Measurements from ENCODE around the gene ZNF443.
"Not testable (repeated sequence)": the region's sequence is repeated elsewhere in the genome, so short reads cannot be mapped to it uniquely, and the experiment has no call there.

The ZNF443 gene

GRCh38 chr19:12440541-12441316, at the start of gene ZNF443:
Gene ZNF443 (minus strand): TSS chr19:12441021. CDS start chr19:12440914, 107 bp downstream.
- DNase-seq, result peak; percentile 98

GRCh38 chr19:12486265-12486783, 45.5 kb upstream of the ZNF443 start:
- not testable (repeated sequence) for DNase-seq

GRCh38 chr19:12485571-12485970, 44.8 kb upstream of the ZNF443 start:
- no peak for DNase-seq

- DNase-seq, result no peak
Measured at GRCh38 chr19:12485052-12485416, 44.2 kb upstream of the ZNF443 start.

- peak; percentile 85 for DNase-seq
Measured at GRCh38 chr19:12484371-12485051, 43.7 kb upstream of the ZNF443 start, which contains the start of gene ZNF709. Gene ZNF709 (minus strand): TSS chr19:12484816. CDS start chr19:12484657, 159 bp downstream.

GRCh38 chr19:12484011-12484370, 43.2 kb upstream of the ZNF443 start:
- DNase-seq, result no peak

- no peak for DNase-seq
Measured at GRCh38 chr19:12482509-12482886, 41.7 kb upstream of the ZNF443 start.

- no peak for DNase-seq
Measured at GRCh38 chr19:12481781-12482508, 41.1 kb upstream of the ZNF443 start.

GRCh38 chr19:12478234-12478941, 37.6 kb upstream of the ZNF443 start:
- DNase-seq, result no peak

GRCh38 chr19:12467651-12468050, 26.8 kb upstream of the ZNF443 start:
- DNase-seq, result not testable (repeated sequence)

- no peak for DNase-seq
Measured at GRCh38 chr19:12465211-12465610, 24.4 kb upstream of the ZNF443 start.

- no peak for DNase-seq
Measured at GRCh38 chr19:12464769-12465168, 23.9 kb upstream of the ZNF443 start.

GRCh38 chr19:12464139-12464538, 23.3 kb upstream of the ZNF443 start:
- not testable (repeated sequence) for DNase-seq

GRCh38 chr19:12453495-12453894, 12.7 kb upstream of the ZNF443 start:
- DNase-seq, result no peak

GRCh38 chr19:12450844-12451243, 10.0 kb upstream of the ZNF443 start:
- DNase-seq, result no peak

- no peak for DNase-seq
Measured at GRCh38 chr19:12448808-12449207, 8.0 kb upstream of the ZNF443 start.

- not testable (repeated sequence) for DNase-seq
Measured at GRCh38 chr19:12439686-12440540, 908 bp downstream of the ZNF443 start.

GRCh38 chr19:12430726-12431299, 10.0 kb downstream of the ZNF443 start:
- DNase-seq, result not testable (repeated sequence)

GRCh38 chr19:12425888-12426274, 14.9 kb downstream of the ZNF443 start:
- no peak for DNase-seq

- DNase-seq, result no peak
Measured at GRCh38 chr19:12425236-12425887, 15.5 kb downstream of the ZNF443 start.

GRCh38 chr19:12417273-12417672, 23.5 kb downstream of the ZNF443 start:
- not testable (repeated sequence) for DNase-seq
